C4-2B (cell line): ENCODE data around the gene DENND5A.

Source experiments
- ZFX ChIP-seq: fragments of 450-650 bp; IDR thresholded peaks from 2 replicates; pipeline ENCODE4 v1.6.1; 2017
- TF ChIP-seq, protein P1 (sequence below): fragments of 450-650 bp; conservative IDR thresholded peaks from 2 replicates; pipeline ENCODE4 v1.5.1; 2017; ENCODE audit warnings: mild to moderate bottlenecking

DNA sequence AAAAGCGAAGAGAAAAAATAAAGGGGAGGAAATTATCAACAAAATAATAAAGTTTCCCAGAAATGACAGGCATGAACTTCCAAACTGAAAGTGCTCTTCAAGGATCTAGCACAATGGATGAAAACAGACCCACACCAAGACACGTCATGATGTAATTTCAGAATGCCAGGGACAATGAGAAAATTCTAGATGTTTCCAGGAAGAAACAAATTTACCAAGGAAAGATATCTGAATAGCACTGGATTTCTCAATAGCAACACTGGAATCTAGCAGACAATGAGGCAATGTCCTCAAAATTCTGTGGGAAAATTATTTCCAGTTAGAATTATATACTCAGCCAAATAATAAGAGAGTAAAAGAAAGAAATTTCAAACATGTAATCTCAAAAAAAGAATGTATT, 46.0 kb downstream of the DENND5A start:
- TF ChIP-seq, protein P1, sequence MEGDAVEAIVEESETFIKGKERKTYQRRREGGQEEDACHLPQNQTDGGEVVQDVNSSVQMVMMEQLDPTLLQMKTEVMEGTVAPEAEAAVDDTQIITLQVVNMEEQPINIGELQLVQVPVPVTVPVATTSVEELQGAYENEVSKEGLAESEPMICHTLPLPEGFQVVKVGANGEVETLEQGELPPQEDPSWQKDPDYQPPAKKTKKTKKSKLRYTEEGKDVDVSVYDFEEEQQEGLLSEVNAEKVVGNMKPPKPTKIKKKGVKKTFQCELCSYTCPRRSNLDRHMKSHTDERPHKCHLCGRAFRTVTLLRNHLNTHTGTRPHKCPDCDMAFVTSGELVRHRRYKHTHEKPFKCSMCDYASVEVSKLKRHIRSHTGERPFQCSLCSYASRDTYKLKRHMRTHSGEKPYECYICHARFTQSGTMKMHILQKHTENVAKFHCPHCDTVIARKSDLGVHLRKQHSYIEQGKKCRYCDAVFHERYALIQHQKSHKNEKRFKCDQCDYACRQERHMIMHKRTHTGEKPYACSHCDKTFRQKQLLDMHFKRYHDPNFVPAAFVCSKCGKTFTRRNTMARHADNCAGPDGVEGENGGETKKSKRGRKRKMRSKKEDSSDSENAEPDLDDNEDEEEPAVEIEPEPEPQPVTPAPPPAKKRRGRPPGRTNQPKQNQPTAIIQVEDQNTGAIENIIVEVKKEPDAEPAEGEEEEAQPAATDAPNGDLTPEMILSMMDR, result no peak
- TF ChIP-seq ZFX, result no peak
